A549 (cell line): Measurements from ENCODE around the gene AP4E1. TPM values are rescaled to one million over a fixed set of nuclear protein-coding genes. Genes with fewer than 3 reads are reported as not detected.

Experiments used
- ATAC-seq, 2 experiments: fragments of 200-7000 bp in 1 of 2; fragments of >200 bp in 1 of 2; cut with Nextera tagmentation in 1 of 2; cut with Tn5 transposase in 1 of 2; 3 replicates each; pipeline versions ENCODE4 v1.8.0 to v1.9.1; 2018 to 2020; ENCODE audit warnings: mild to moderate bottlenecking in 1 of 2, moderate library complexity in 1 of 2
- CTCF ChIA-PET: fragments of 300-600 bp; sonication (Branson Sonifier 250); formaldehyde crosslinking; extraction: SDS; loops from one replicate; lab custom pipeline; 2021; ENCODE audit warnings: antibody characterized with exemption, inconsistent platforms; lab: Yijun Ruan, JAX
- POLR2A ChIA-PET: fragments of 350-600 bp; formaldehyde crosslinking; extraction: SDS; loops from one replicate; lab custom pipeline; 2021; ENCODE audit warnings: antibody characterized with exemption, inconsistent platforms; lab: Yijun Ruan, JAX
- DNase-seq, 2 experiments: peaks; one replicate each; pipeline versions ENCODE4 v3.0.0 to v3.0.0-alpha.2; 2011 to 2016; ENCODE audit warnings: low read depth in 1 of 2, low spot score in 1 of 2
- FAIRE-seq: peaks from 2 replicates; lab custom pipeline; 2011; peaks lifted over from hg19 to GRCh38; lab: Jason Lieb, UNC
- H3K27ac ChIP-seq, 2 experiments: fragments of >200 bp; sonication (Bioruptor Twin); formaldehyde crosslinking; 3 replicates each; pipeline ENCODE4 v1.5.1; 2016 to 2017
- H3K4me1 ChIP-seq: fragments of >200 bp; sonication (Bioruptor Twin); formaldehyde crosslinking; 3 replicates; pipeline ENCODE4 v1.6.1; 2016
- H3K4me2 ChIP-seq: fragments of >200 bp; sonication (Bioruptor Twin); formaldehyde crosslinking; 3 replicates; pipeline ENCODE4 v1.6.1; 2016
- H3K4me3 ChIP-seq: fragments of >200 bp; sonication (Bioruptor Twin); formaldehyde crosslinking; 3 replicates; pipeline ENCODE4 v1.5.1; 2016
- H3K9me3 ChIP-seq: fragments of >200 bp; sonication (Bioruptor Twin); formaldehyde crosslinking; 3 replicates; pipeline ENCODE4 v1.6.1; 2016
- CBX8 ChIP-seq: fragments of 200-600 bp; sonication (generic); IDR thresholded peaks from 2 replicates; pipeline ENCODE4 v1.6.1; 2016
- CEBPB ChIP-seq, 2 experiments: fragments of >200 bp in 1 of 2; sonication (Bioruptor Twin) in 1 of 2; formaldehyde crosslinking in 1 of 2; IDR thresholded peaks; 2 replicates each; pipeline ENCODE4 v1.6.1; 2012 to 2016
- EHF ChIP-seq: fragments of 250-450 bp; sonication (Bioruptor Pico); IDR thresholded peaks from 2 replicates; pipeline ENCODE4 v1.5.0; 2020; ENCODE audit warnings: mild to moderate bottlenecking
- EP300 ChIP-seq, 2 experiments: fragments of >200 bp; sonication (Bioruptor Twin); formaldehyde crosslinking; IDR thresholded peaks; 2 replicates in 1 of 2; 3 replicates in 1 of 2; pipeline ENCODE4 v1.6.1; 2016 to 2017
- GATA3 ChIP-seq: IDR thresholded peaks from 2 replicates; pipeline ENCODE4 v1.6.1; 2012; ENCODE audit warnings: borderline replicate concordance
- HEYL ChIP-seq: fragments of 250-450 bp; sonication (Bioruptor Pico); IDR thresholded peaks from 2 replicates; pipeline ENCODE4 v1.8.0; 2021; ENCODE audit warnings: mild to moderate bottlenecking, moderate library complexity
- HOXB5 ChIP-seq: fragments of 250-450 bp; sonication (Bioruptor Pico); IDR thresholded peaks from 2 replicates; pipeline ENCODE4 v1.5.0; 2020; ENCODE audit warnings: mild to moderate bottlenecking, moderate library complexity
- MAZ ChIP-seq: fragments of 150-350 bp; IDR thresholded peaks from 2 replicates; pipeline ENCODE4 v1.6.1; 2014; ENCODE audit warnings: antibody characterized with exemption, low read depth, low read length, borderline replicate concordance
- MYC ChIP-seq: IDR thresholded peaks from 2 replicates; pipeline ENCODE4 v1.6.1; 2012; ENCODE audit warnings: mild to moderate bottlenecking, inconsistent platforms, low read length, improper control_type of control experiment, borderline replicate concordance
- NR3C1 ChIP-seq: fragments of >200 bp; sonication (Bioruptor Twin); formaldehyde crosslinking; IDR thresholded peaks from 3 replicates; pipeline ENCODE4 v1.6.1; 2017
- PHF8 ChIP-seq: fragments of 200-600 bp; sonication (generic); IDR thresholded peaks from 2 replicates; pipeline ENCODE4 v1.6.1; 2016; ENCODE audit warnings: low read depth, mild to moderate bottlenecking, antibody characterized with exemption, moderate library complexity, borderline replicate concordance
- POLR2A ChIP-seq: IDR thresholded peaks from 2 replicates; pipeline ENCODE4 v1.6.1; 2012; ENCODE audit warnings: mild to moderate bottlenecking, low read length
- POLR2AphosphoS2 ChIP-seq: conservative IDR thresholded peaks from 2 replicates; pipeline ENCODE4 v1.6.1; 2012; ENCODE audit warnings: low read length, improper control_type of control experiment, inconsistent platforms
- RAD21 ChIP-seq, 2 experiments: fragments of >200 bp in 1 of 2; sonication (Bioruptor Twin) in 1 of 2; formaldehyde crosslinking in 1 of 2; IDR thresholded peaks in 1 of 2; conservative IDR thresholded peaks in 1 of 2; 2 replicates in 1 of 2; 3 replicates in 1 of 2; pipeline ENCODE4 v1.6.1; 2012 to 2018; ENCODE audit warnings: inconsistent platforms in 1 of 2
- RARB ChIP-seq: fragments of 250-450 bp; sonication (Bioruptor Pico); IDR thresholded peaks from 2 replicates; pipeline ENCODE4 v1.8.0; 2021; ENCODE audit warnings: mild to moderate bottlenecking, moderate library complexity
- RCOR1 ChIP-seq: fragments of 150-350 bp; IDR thresholded peaks from 2 replicates; pipeline ENCODE4 v1.6.1; 2014; ENCODE audit warnings: antibody characterized with exemption, low read length, low read depth
- SMC3 ChIP-seq: fragments of >200 bp; sonication (Bioruptor Twin); formaldehyde crosslinking; IDR thresholded peaks from 3 replicates; pipeline ENCODE4 v1.6.1; 2018; ENCODE audit warnings: inconsistent platforms
- SREBF2 ChIP-seq: fragments of 450-650 bp; IDR thresholded peaks from 2 replicates; pipeline ENCODE4 v1.6.1; 2014; ENCODE audit warnings: mild to moderate bottlenecking, moderate library complexity
- TFCP2L1 ChIP-seq: fragments of 250-450 bp; sonication (Bioruptor Pico); IDR thresholded peaks from 2 replicates; pipeline ENCODE4 v1.5.0; 2021; ENCODE audit warnings: mild to moderate bottlenecking
- TP53 ChIP-seq: fragments of 250-450 bp; sonication (Bioruptor Pico); IDR thresholded peaks from 2 replicates; pipeline ENCODE4 v1.5.0; 2021; ENCODE audit warnings: mild to moderate bottlenecking, moderate library complexity
- ZFP36 ChIP-seq: fragments of 450-650 bp; IDR thresholded peaks from 2 replicates; pipeline ENCODE4 v1.6.1; 2014; ENCODE audit warnings: borderline replicate concordance; ENCODE audit not compliant: partially characterized antibody
- ZSCAN20 ChIP-seq: fragments of 250-450 bp; sonication (Bioruptor Pico); IDR thresholded peaks from 2 replicates; pipeline ENCODE4 v1.8.0; 2022; ENCODE audit warnings: mild to moderate bottlenecking, moderate library complexity
- WGBS: methylation state at CpG from one replicate; pipeline ENCODE4 v1.1.6; 2017; ENCODE audit errors: missing lambda C conversion rate; 5-methylcytosine and 5-hydroxymethylcytosine counted together
- polyA plus RNA-seq, 4 experiments: library from polyadenylated mRNA; depleted of rRNA in 3 of 4; stranded (reverse); fragments of >200 nt; fragmentation: RNase III in 1 of 4; extraction: RNeasy Plus Mini Kit Qiagen cat#74134 plus additional on column Dnase treatment in 1 of 4; gene quantifications; 2 replicates in 3 of 4; 3 replicates in 1 of 4; pipeline ENCODE4 v1.2.3, GENCODE V29; 2011 to 2017
- TF ChIP-seq, protein P1 (sequence below): fragments of 250-450 bp; sonication (Bioruptor Pico); IDR thresholded peaks from 2 replicates; pipeline ENCODE4 v1.5.0; 2021; ENCODE audit warnings: mild to moderate bottlenecking, moderate library complexity, borderline replicate concordance
- TF ChIP-seq, protein P2 (sequence below): IDR thresholded peaks from 2 replicates; pipeline ENCODE4 v1.6.1; 2012; ENCODE audit warnings: low read depth, borderline replicate concordance
- TF ChIP-seq, protein P3 (sequence below): fragments of >200 bp; sonication (Bioruptor Twin); formaldehyde crosslinking; IDR thresholded peaks from 3 replicates; pipeline ENCODE4 v1.5.1; 2016
- TF ChIP-seq, protein P4 (sequence below): fragments of 150-350 bp; IDR thresholded peaks from 2 replicates; pipeline ENCODE4 v1.6.1; 2014; ENCODE audit warnings: low read depth, mild to moderate bottlenecking, low read length
- TF ChIP-seq, protein P5 (sequence below): IDR thresholded peaks from 2 replicates; pipeline ENCODE4 v1.6.1; 2012
- TF ChIP-seq, protein P6 (sequence below): IDR thresholded peaks from 2 replicates; pipeline ENCODE4 v1.6.1; 2012

The AP4E1 gene
- polyA plus RNA-seq, 2 of the 4 experiments (the other 2 are of a cell fraction): 9.6 TPM

DNA sequence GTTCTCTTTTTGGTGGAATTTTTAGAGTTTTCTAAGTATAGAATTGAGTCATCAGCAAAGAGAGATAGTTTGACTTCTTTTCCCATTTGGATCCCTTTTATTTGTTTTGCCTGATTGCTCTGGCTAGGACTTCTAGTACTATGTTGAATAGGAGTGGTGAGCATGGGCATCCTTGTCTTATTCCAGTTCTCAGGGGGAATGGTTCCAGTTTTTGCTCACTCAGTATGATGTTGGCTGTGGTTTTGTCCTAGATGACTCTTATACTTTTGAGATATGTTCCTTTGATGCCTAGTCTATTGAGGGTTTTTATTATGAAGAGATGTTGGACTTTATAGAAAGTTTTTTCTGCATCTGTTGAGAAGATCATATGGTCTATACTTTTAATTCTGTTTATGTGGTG, 113.7 kb downstream of the AP4E1 start:
- POLR2A ChIA-PET: no interaction called here
- Histone ChIP-seq H3K9me3 (peaks cover 10% of the 10 kb centered on the region; the same call in 1 of the 3 replicates), H3K27ac (no peak overlapping the region), H3K4me2 (no peak overlapping the region), H3K4me1 (peaks cover 8% of the 10 kb centered on the region; the same call in 2 of the 3 replicates), H3K4me3 (no peak overlapping the region)
- TF ChIP-seq HOXB5 (CRISPR knock-in tag) (no peak), EHF (CRISPR knock-in tag) (no peak), CEBPB (IDR thresholded peaks at IDR 0.05) (no peak), NR3C1 (no peak), EP300 (IDR thresholded peaks at IDR 0.05) (no peak), PHF8 (no peak), TP53 (no peak), SMC3 (no peak), GATA3 (no peak), RAD21 (conservative IDR thresholded peaks at IDR 0.05 in 1 of 2, IDR thresholded peaks at IDR 0.05 in 1 of 2) (no peak), MAZ (no peak), HEYL (no peak), MYC (no peak)
- TF ChIP-seq, protein P1, sequence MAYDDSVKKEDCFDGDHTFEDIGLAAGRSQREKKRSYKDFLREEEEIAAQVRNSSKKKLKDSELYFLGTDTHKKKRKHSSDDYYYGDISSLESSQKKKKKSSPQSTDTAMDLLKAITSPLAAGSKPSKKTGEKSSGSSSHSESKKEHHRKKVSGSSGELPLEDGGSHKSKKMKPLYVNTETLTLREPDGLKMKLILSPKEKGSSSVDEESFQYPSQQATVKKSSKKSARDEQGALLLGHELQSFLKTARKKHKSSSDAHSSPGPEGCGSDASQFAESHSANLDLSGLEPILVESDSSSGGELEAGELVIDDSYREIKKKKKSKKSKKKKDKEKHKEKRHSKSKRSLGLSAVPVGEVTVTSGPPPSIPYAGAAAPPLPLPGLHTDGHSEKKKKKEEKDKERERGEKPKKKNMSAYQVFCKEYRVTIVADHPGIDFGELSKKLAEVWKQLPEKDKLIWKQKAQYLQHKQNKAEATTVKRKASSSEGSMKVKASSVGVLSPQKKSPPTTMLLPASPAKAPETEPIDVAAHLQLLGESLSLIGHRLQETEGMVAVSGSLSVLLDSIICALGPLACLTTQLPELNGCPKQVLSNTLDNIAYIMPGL (CRISPR knock-in tag): no peak
- TF ChIP-seq, protein P2, sequence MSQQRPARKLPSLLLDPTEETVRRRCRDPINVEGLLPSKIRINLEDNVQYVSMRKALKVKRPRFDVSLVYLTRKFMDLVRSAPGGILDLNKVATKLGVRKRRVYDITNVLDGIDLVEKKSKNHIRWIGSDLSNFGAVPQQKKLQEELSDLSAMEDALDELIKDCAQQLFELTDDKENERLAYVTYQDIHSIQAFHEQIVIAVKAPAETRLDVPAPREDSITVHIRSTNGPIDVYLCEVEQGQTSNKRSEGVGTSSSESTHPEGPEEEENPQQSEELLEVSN: no peak
- TF ChIP-seq, protein P3, sequence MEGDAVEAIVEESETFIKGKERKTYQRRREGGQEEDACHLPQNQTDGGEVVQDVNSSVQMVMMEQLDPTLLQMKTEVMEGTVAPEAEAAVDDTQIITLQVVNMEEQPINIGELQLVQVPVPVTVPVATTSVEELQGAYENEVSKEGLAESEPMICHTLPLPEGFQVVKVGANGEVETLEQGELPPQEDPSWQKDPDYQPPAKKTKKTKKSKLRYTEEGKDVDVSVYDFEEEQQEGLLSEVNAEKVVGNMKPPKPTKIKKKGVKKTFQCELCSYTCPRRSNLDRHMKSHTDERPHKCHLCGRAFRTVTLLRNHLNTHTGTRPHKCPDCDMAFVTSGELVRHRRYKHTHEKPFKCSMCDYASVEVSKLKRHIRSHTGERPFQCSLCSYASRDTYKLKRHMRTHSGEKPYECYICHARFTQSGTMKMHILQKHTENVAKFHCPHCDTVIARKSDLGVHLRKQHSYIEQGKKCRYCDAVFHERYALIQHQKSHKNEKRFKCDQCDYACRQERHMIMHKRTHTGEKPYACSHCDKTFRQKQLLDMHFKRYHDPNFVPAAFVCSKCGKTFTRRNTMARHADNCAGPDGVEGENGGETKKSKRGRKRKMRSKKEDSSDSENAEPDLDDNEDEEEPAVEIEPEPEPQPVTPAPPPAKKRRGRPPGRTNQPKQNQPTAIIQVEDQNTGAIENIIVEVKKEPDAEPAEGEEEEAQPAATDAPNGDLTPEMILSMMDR: no peak
- CTCF ChIA-PET: no interaction called here
- ATAC-seq (no peak), FAIRE-seq (no peak), DNase-seq (no peak)

DNA sequence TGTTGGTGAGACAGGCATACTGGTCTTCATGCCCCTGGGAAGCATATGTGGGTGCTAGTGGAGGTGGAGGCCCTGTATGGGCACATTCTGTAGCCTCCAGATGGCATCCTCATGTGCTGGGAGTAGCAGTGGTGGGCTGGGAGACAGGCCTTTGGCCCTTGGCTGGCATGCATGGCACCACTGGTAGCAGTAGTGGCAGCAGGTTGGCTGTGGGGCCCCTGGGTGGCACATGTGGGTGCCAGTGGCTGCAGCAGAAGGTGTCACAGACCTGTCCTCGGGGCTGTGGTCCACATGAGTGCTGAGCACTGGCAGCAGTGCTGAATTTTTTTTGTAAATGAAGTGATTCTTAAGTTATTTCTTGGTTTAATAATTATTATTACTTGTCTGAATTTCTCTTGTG, 115.0 kb downstream of the AP4E1 start:
- H3K4me1 ChIP-seq: peaks cover 8% of the 10 kb centered on the region; the same call in 2 of the 3 replicates
- H3K4me2 ChIP-seq: no peak overlapping the region
- DNase-seq (no peak), FAIRE-seq (no peak), ATAC-seq (no peak)
- ChIA-PET CTCF (interaction anchor here (1.3 kb wide), 1 partner anchor 14 kb away, joined by 3 read pairs; no protein-coding TSS in a partner anchor), POLR2A (no interaction called here)
- TF ChIP-seq CBX8: no peak
- TF ChIP-seq SMC3: no peak
- no peak for TF ChIP-seq POLR2A
- no peak for TF ChIP-seq RCOR1
- TF ChIP-seq CEBPB (IDR thresholded peaks at IDR 0.05): no peak
- TF ChIP-seq ZSCAN20 (CRISPR knock-in tag): no peak
- TF ChIP-seq POLR2AphosphoS2: no peak
- TF ChIP-seq, protein P4, sequence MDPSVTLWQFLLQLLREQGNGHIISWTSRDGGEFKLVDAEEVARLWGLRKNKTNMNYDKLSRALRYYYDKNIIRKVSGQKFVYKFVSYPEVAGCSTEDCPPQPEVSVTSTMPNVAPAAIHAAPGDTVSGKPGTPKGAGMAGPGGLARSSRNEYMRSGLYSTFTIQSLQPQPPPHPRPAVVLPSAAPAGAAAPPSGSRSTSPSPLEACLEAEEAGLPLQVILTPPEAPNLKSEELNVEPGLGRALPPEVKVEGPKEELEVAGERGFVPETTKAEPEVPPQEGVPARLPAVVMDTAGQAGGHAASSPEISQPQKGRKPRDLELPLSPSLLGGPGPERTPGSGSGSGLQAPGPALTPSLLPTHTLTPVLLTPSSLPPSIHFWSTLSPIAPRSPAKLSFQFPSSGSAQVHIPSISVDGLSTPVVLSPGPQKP: no peak
- TF ChIP-seq, protein P2: no peak
- TF ChIP-seq ZFP36: no peak
- no peak for TF ChIP-seq HEYL
- TF ChIP-seq EHF (CRISPR knock-in tag): no peak
- TF ChIP-seq, protein P5, sequence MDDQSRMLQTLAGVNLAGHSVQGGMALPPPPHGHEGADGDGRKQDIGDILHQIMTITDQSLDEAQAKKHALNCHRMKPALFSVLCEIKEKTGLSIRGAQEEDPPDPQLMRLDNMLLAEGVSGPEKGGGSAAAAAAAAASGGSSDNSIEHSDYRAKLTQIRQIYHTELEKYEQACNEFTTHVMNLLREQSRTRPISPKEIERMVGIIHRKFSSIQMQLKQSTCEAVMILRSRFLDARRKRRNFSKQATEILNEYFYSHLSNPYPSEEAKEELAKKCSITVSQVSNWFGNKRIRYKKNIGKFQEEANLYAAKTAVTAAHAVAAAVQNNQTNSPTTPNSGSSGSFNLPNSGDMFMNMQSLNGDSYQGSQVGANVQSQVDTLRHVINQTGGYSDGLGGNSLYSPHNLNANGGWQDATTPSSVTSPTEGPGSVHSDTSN: no peak
- TF ChIP-seq TFCP2L1 (CRISPR knock-in tag): no peak
- TF ChIP-seq SREBF2: no peak
- TF ChIP-seq, protein P6, sequence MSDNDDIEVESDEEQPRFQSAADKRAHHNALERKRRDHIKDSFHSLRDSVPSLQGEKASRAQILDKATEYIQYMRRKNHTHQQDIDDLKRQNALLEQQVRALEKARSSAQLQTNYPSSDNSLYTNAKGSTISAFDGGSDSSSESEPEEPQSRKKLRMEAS: no peak
- TF ChIP-seq RARB (CRISPR knock-in tag): no peak
- H3K9me3 ChIP-seq: peaks cover 10% of the 10 kb centered on the region; the same call in 1 of the 3 replicates
- WGBS: 50% methylated on average over 1 of the region's 1 CpG
- H3K4me3 ChIP-seq: no peak overlapping the region
- H3K27ac ChIP-seq: no peak overlapping the region
